Measurements from ENCODE around the gene SHKBP1. TPM values are rescaled to one million over a fixed set of nuclear protein-coding genes. Genes with fewer than 3 reads are reported as not detected.

Gene SHKBP1
- total and polyA plus RNA-seq, 9 of the 15 experiments (the other 6 are each of a cell fraction or from before 2014, with no cell fraction given) = 1.2 to 58.1 (median 22.3) TPM

DNA sequence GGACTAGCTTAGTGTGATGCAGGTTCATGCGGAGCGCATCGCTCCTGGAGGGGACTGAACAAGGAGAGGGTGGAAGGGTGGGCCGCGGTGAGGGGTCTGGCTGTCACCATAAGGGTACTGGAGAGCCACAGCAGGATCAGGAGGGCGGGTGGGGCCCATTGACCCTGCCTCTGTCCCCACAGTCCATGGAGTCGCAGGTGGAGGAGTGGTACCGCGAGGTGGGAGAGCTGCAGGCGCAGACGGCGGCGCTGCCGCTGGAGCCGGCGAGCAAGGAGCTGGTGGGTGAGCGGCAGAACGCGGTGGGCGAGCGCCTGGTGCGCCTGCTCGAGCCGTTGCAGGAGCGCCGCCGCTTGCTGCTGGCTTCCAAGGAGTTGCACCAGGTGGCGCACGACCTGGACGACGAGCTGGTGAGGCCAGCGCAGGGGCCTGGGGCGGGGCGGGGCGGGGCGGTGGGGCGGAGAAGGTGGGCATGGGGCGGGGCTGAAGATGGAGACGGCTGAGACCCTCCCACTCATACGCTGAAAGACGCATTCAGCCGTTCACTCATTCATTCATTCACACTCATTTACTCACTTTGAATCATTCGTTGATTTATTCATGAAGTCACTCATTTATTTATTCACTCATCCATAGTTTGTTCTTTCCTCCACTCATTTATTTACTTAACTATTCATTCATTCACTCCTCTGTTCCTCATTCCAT, 27.5 kb upstream of the SHKBP1 start (continued):
- TF ChIP-seq, protein P1, sequence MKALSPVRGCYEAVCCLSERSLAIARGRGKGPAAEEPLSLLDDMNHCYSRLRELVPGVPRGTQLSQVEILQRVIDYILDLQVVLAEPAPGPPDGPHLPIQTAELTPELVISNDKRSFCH (CRISPR knock-in tag; IDR thresholded peaks at IDR 0.05) = no peak
- TF ChIP-seq, protein P1 (tag; IDR thresholded peaks at IDR 0.05) = no peak
- TF ChIP-seq ARID2 (IDR thresholded peaks at IDR 0.05) (no peak), GATAD2B (IDR thresholded peaks at IDR 0.05; ENCODE audit: borderline replicate concordance) (no peak), KDM1A (IDR thresholded peaks at IDR 0.05) (peak in 1 of 2 experiments; percentile 24; a peak in 1 of 4 replicates), ETV1 (tag; conservative IDR thresholded peaks at IDR 0.05; ENCODE audit: low read depth) (no peak), CSDE1 (IDR thresholded peaks at IDR 0.05) (no peak), ZNF830 (CRISPR knock-in tag; IDR thresholded peaks at IDR 0.05) (no peak), ZFP1 (CRISPR knock-in tag; IDR thresholded peaks at IDR 0.05) (no peak), SUPT5H (IDR thresholded peaks at IDR 0.05) (no peak), SAP30 (IDR thresholded peaks at IDR 0.05; ENCODE audit: borderline replicate concordance, insufficient read depth, low read depth, low read length, poor library complexity, severe bottlenecking) (no peak), SRSF7 (optimal IDR thresholded peaks at IDR 0.05; ENCODE audit: low read depth, low read length) (no peak), BCL6 (CRISPR knock-in tag; IDR thresholded peaks at IDR 0.05) (no peak), ZNF699 (CRISPR knock-in tag; IDR thresholded peaks at IDR 0.05; ENCODE audit: insufficient replicate concordance) (no peak), PHTF2 (CRISPR knock-in tag; IDR thresholded peaks at IDR 0.05) (no peak), RBM39 (optimal IDR thresholded peaks at IDR 0.05; ENCODE audit: low read depth, low read length) (no peak), ZNF311 (CRISPR knock-in tag; IDR thresholded peaks at IDR 0.05) (no peak), NUFIP1 (IDR thresholded peaks at IDR 0.05; ENCODE audit: partially characterized antibody) (no peak), ZNF778 (CRISPR knock-in tag; IDR thresholded peaks at IDR 0.05) (no peak), MEF2D (tag; conservative IDR thresholded peaks at IDR 0.05; ENCODE audit: low read depth) (no peak), HLTF (IDR thresholded peaks at IDR 0.05) (no peak), TEAD1 (CRISPR knock-in tag; IDR thresholded peaks at IDR 0.05) (no peak)
- TF ChIP-seq, protein P2, sequence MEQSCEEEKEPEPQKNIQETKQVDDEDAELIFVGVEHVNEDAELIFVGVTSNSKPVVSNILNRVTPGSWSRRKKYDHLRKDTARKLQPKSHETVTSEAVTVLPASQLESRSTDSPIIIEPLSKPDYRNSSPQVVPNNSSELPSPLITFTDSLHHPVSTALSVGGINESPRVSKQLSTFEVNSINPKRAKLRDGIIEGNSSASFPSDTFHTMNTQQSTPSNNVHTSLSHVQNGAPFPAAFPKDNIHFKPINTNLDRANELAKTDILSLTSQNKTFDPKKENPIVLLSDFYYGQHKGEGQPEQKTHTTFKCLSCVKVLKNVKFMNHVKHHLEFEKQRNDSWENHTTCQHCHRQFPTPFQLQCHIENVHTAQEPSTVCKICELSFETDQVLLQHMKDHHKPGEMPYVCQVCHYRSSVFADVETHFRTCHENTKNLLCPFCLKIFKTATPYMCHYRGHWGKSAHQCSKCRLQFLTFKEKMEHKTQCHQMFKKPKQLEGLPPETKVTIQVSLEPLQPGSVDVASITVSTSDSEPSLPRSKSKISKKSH (CRISPR knock-in tag; IDR thresholded peaks at IDR 0.05) = no peak
- TF ChIP-seq, protein P3, sequence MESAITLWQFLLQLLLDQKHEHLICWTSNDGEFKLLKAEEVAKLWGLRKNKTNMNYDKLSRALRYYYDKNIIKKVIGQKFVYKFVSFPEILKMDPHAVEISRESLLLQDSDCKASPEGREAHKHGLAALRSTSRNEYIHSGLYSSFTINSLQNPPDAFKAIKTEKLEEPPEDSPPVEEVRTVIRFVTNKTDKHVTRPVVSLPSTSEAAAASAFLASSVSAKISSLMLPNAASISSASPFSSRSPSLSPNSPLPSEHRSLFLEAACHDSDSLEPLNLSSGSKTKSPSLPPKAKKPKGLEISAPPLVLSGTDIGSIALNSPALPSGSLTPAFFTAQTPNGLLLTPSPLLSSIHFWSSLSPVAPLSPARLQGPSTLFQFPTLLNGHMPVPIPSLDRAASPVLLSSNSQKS (CRISPR knock-in tag; IDR thresholded peaks at IDR 0.05) = no peak
- TF ChIP-seq, protein P4, sequence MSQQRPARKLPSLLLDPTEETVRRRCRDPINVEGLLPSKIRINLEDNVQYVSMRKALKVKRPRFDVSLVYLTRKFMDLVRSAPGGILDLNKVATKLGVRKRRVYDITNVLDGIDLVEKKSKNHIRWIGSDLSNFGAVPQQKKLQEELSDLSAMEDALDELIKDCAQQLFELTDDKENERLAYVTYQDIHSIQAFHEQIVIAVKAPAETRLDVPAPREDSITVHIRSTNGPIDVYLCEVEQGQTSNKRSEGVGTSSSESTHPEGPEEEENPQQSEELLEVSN (IDR thresholded peaks at IDR 0.05; ENCODE audit: borderline replicate concordance in 1 of 2, extremely low read depth in 1 of 2, insufficient read depth in 1 of 2, insufficient read length in 1 of 2, low read depth in 1 of 2, low read length in 1 of 2, poor library complexity in 1 of 2, severe bottlenecking in 1 of 2) = peak in 1 of 2 experiments; percentile 37
- TF ChIP-seq, protein P5, sequence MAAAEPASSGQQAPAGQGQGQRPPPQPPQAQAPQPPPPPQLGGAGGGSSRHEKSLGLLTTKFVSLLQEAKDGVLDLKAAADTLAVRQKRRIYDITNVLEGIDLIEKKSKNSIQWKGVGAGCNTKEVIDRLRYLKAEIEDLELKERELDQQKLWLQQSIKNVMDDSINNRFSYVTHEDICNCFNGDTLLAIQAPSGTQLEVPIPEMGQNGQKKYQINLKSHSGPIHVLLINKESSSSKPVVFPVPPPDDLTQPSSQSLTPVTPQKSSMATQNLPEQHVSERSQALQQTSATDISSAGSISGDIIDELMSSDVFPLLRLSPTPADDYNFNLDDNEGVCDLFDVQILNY (CRISPR knock-in tag; IDR thresholded peaks at IDR 0.05) = no peak

All from K562 (cell line).